ENCODE results near the gene RAPGEF2. TPM values are rescaled to one million over a fixed set of nuclear protein-coding genes. Genes with fewer than 3 reads are reported as not detected.
A peak's percentile ranks its signal among the peaks of the same experiment; 100 is the strongest.
"Not testable (repeated sequence)": the region's sequence is repeated elsewhere in the genome, so short reads cannot be mapped to it uniquely, and the experiment has no call there.

Gene RAPGEF2
- total RNA-seq, 2 donors from 2014 or later: 13.6 to 21.3 TPM

DNA sequence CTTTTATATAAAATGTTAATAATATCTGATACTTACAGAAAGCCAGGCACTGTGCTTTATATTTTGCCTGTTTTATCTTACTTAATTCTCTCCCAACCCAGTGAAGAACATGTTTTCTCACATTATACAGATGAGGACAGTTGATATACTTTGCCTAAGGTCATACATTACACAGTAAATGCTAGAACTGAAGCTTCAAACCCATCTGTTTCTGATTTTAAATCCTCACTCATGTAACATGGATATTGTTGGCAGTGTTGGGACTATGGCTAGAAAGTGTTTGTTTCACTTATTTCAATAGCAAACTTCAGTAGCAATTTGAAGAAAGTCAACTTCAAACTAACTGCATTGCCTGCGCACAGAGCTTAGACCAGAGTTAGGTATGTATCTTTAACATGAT, 57.4 kb downstream of the RAPGEF2 start:
- Mint-ChIP-seq H3K27me3 (ENCODE audit: low read depth) (no peaks in the 10 kb centered on the region), H3K4me3 (no peak overlapping the region), H3K27ac (no peak overlapping the region), H3K36me3 (ENCODE audit: insufficient read depth in 2 of 2) (no peaks in the 10 kb centered on the region), H3K9me3 (no peaks in the 10 kb centered on the region), H3K4me1 (ENCODE audit: low read depth) (no peaks in the 10 kb centered on the region)
- ATAC-seq (replicated peaks in 1 of 2): no peak
- no peak for DNase-seq

DNA sequence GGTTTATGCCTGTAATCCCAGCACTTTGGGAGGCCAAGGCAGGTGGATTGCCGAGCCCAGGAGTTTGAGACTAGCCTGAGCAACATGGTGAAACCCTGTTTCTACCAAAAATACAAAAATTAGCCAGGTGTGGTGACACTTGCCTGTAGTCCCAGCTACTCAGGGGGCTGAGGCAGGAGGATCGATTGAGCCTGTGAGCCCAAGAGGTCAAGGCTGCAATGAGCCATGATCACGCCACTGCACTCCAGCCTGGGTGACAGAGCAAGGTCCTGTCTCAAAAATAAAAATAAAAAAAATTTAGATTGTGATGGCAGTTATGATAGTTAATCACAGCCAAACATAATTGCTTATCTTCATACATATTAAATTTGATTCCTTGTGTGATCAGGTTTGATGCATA, 58.6 kb downstream of the RAPGEF2 start:
- H3K4me3 Mint-ChIP-seq, H3K9me3 Mint-ChIP-seq: not testable (repeated sequence)

DNA sequence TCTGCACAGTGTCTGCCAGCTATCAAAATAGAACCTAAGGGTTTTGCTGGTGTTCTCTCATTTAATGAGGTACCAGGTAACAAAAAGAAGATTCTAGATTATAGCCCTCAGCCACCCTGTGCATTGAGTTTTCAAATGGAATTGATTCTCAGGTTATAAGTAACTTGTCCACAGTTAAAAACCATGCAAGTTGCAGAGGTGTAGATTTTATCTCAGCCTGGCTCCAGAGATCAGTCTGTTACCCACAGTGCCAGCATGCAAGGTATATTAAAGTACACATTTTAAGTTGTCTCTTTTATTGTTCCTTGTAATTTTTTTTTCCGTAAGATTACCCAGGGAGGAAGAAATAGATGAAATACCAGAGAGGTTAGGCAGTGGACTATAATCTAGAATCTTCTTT, 59.7 kb downstream of the RAPGEF2 start:
- Mint-ChIP-seq H3K4me1 (ENCODE audit: low read depth) (peaks cover 21% of the 10 kb centered on the region), H3K36me3 (ENCODE audit: insufficient read depth in 2 of 2) (no peaks in the 10 kb centered on the region), H3K27ac (no peak overlapping the region), H3K4me3 (no peak overlapping the region), H3K9me3 (no peaks in the 10 kb centered on the region), H3K27me3 (ENCODE audit: low read depth) (no peaks in the 10 kb centered on the region)
- DNase-seq (no peak), ATAC-seq (replicated peaks in 1 of 2) (no peak)

More for the DNA sequence above, 58.6 kb downstream of the RAPGEF2 start:
- H3K27ac Mint-ChIP-seq; DNase-seq; H3K27me3 Mint-ChIP-seq (ENCODE audit: low read depth); ATAC-seq (replicated peaks in 1 of 2); H3K36me3 Mint-ChIP-seq (ENCODE audit: insufficient read depth in 2 of 2); H3K4me1 Mint-ChIP-seq (ENCODE audit: low read depth): not testable (repeated sequence)

DNA sequence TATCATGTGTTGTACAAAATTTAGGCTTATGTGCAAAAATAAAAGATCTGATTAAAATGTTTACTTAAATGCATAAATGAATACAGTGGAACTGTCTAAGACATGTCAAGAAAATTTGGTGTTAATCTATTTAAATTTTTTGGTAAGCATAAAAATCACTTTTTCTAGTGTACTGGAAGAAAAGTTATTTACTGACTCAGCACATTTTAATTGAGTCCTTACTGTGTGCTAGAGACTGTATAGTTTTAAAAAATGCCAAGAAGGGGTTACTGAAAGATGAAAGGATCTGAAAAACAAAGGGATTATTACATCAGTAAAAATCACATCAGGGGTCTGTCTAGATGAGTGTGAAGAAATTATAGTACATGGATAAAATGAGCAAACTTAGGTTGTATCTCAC, 60.6 kb downstream of the RAPGEF2 start:
- H3K9me3 Mint-ChIP-seq: no peaks in the 10 kb centered on the region
- H3K36me3 Mint-ChIP-seq (ENCODE audit: insufficient read depth in 2 of 2): no peaks in the 10 kb centered on the region
- DNase-seq: no peak
- H3K27ac Mint-ChIP-seq: no peak overlapping the region
- no peak for ATAC-seq (replicated peaks in 1 of 2)
- H3K4me3 Mint-ChIP-seq: no peak overlapping the region
- H3K4me1 Mint-ChIP-seq (ENCODE audit: low read depth): peaks cover 27% of the 10 kb centered on the region
- no peaks in the 10 kb centered on the region for H3K27me3 Mint-ChIP-seq (ENCODE audit: low read depth)

DNA sequence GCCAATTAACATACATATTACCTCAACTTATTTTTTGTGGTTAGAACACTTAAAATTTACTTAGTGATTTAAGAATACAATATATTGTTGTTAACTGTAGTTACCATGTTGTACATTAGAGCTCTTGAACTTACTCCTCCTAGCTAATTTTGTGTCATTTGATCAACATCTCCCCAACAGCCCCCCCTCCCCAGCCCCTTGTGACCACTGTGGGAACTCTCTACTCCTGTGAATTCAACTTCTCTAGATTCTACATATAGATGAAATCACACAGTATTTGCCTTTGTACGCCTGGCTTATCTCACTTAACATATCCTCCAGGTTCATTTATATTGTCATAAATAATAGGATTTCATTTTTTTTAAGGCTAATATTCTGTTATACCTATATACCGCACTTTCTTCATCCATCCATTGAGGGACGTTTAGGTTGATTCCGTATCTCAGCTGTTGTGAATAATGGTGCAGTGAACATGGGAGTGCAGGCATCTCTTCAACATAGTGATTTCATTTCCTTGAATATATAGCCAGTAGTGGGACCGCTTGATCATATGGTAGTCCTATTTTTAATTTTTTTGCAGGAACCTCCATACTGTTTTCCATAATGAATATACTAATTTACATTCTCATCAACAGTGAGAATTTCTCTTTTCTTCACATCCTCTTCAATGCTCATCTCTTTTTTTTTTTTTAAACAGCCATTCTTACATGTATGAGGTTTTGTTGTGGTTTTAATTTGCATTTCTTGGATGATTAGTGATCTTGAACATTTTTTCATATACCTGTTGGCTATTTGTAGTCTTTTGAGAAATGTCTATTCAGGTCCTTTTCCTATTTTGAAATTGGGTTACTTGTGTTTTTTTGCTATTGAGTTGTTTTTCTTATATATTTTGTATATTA, 66.8 kb downstream of the RAPGEF2 start:
- ATAC-seq (replicated peaks in 1 of 2) (no peak), DNase-seq (no peak)
- Mint-ChIP-seq H3K27me3 (ENCODE audit: low read depth) (no peaks in the 10 kb centered on the region), H3K4me1 (ENCODE audit: low read depth) (peaks cover 61% of the 10 kb centered on the region), H3K36me3 (ENCODE audit: insufficient read depth in 2 of 2) (no peaks in the 10 kb centered on the region), H3K9me3 (no peaks in the 10 kb centered on the region), H3K27ac (no peak overlapping the region), H3K4me3 (no peak overlapping the region)

GRCh38 chr4:159171287-159171686, 68.4 kb downstream of the RAPGEF2 start:
- Mint-ChIP-seq H3K27ac (no peak overlapping the region), H3K4me1 (ENCODE audit: low read depth) (peaks cover 70% of the 10 kb centered on the region), H3K4me3 (no peak overlapping the region), H3K36me3 (ENCODE audit: insufficient read depth in 2 of 2) (no peaks in the 10 kb centered on the region), H3K27me3 (ENCODE audit: low read depth) (no peaks in the 10 kb centered on the region), H3K9me3 (no peaks in the 10 kb centered on the region)
- ATAC-seq (replicated peaks in 1 of 2) (peak; percentile 64 to 87), DNase-seq (peak; percentile 14 to 16)

DNA sequence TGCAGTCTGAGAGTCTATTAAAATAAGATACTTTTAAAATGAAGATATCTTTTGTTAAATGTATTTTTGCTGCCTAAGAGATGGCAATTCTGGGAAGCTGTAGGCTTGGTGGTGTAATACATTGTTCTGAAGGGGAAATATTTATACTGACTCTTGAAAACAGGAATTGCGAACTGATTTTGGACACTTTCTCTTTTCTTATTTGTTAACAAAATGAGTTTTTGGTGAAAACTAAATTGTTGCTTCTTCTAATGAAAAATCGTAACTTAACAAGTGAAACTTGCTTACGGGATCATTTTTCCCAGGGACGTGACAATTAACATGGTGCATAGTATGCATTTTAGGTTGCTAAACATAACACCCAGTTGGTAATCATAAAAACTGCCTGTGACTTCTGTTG, 71.0 kb downstream of the RAPGEF2 start:
- Mint-ChIP-seq H3K27ac (no peak overlapping the region), H3K27me3 (ENCODE audit: low read depth) (no peaks in the 10 kb centered on the region), H3K36me3 (ENCODE audit: insufficient read depth in 2 of 2) (no peaks in the 10 kb centered on the region), H3K4me1 (ENCODE audit: low read depth) (peaks cover 65% of the 10 kb centered on the region), H3K4me3 (no peak overlapping the region), H3K9me3 (no peaks in the 10 kb centered on the region)
- ATAC-seq (replicated peaks in 1 of 2) (no peak), DNase-seq (no peak)

DNA sequence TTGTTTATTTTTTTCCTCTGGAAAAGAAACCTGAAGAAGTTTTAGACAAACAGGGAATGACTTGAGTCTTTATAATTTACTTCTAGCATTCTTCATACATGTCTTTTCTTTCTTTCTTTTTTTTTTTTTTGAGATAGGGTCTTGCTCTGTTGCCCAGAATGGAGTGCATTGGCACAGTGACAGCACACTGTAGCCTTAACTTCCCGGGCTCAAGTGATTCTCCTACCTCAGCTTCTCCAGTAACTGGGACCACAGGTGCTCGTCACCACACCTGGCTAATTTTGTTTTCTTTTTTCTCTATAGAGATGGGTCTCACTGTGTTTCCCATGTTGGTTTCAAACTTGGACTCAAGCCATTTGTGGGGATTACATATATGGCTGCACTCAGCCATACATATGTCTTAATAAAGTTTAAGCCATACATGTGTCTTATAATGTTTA, 71.8 kb downstream of the RAPGEF2 start:
- ATAC-seq (replicated peaks in 1 of 2) (no peak), DNase-seq (no peak)
- Mint-ChIP-seq H3K27ac (no peak overlapping the region), H3K4me3 (no peak overlapping the region), H3K4me1 (ENCODE audit: low read depth) (peaks cover 73% of the 10 kb centered on the region), H3K27me3 (ENCODE audit: low read depth) (no peaks in the 10 kb centered on the region), H3K9me3 (no peaks in the 10 kb centered on the region), H3K36me3 (ENCODE audit: insufficient read depth in 2 of 2) (no peaks in the 10 kb centered on the region)

- DNase-seq (peak; percentile 60 to 66), ATAC-seq (replicated peaks in 1 of 2) (peak; percentile 85 to 87)
- Mint-ChIP-seq H3K36me3 (ENCODE audit: insufficient read depth in 2 of 2) (no peaks in the 10 kb centered on the region), H3K4me3 (peak overlapping the region; percentile 32 to 70), H3K27me3 (ENCODE audit: low read depth) (no peaks in the 10 kb centered on the region), H3K27ac (no peak overlapping the region), H3K4me1 (ENCODE audit: low read depth) (peaks cover 80% of the 10 kb centered on the region), H3K9me3 (no peaks in the 10 kb centered on the region)
These were observed 72.5 kb downstream of the RAPGEF2 start for GRCh38 chr4:159175085-159175988.

GRCh38 chr4:159175989-159176375, 73.1 kb downstream of the RAPGEF2 start:
- ATAC-seq (replicated peaks in 1 of 2): no peak
- DNase-seq: no peak
- Mint-ChIP-seq H3K36me3 (ENCODE audit: insufficient read depth in 2 of 2) (no peaks in the 10 kb centered on the region), H3K27ac (no peak overlapping the region), H3K4me1 (ENCODE audit: low read depth) (peaks cover 75% of the 10 kb centered on the region), H3K9me3 (no peaks in the 10 kb centered on the region), H3K27me3 (ENCODE audit: low read depth) (no peaks in the 10 kb centered on the region), H3K4me3 (peak overlapping the region; percentile 32 to 70)

DNA sequence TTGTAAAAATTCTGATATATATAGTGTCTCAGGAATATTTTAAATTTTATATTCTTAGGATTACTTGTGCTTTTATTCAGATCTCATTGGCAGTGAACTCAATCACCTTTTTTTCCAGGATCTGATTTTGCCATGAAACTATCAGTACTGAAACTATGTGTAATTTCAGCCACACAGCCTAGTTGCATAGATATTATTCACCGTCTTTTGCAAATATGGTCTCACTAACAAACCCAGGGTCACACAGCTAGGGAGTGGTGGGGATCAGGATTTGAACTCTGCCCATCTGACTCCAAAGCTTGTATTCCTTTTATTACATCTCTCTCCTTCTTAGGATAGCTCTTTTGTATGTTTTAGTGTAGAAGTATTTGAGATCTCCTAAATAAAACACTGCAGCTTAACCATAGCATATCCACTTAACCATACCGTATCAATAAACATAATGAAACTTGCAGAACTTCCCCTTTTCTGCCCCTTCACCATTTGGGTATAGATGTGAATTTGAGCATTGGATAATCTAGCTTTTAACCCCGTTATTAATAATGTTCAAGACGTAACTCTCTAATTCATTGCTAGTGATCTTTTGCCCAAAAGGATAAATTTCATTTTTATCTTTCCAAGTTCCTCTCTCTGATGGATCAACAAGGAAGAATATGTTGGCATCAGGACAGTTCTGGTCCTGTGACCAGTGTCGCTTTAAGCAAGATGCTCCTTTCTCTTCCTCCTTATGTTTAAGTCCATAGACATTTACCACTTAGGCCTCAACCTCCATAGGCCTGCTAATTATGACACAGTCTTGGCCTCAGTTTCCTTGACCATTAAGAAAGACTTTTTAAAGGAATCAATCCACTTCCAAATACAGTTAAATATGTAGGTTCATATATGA, 74.6 kb downstream of the RAPGEF2 start:
- peaks cover 63% of the 10 kb centered on the region for H3K4me1 Mint-ChIP-seq (ENCODE audit: low read depth)
- no peaks in the 10 kb centered on the region for H3K9me3 Mint-ChIP-seq
- ATAC-seq (replicated peaks in 1 of 2): peak in 1 of 2 donors; percentile 56
- H3K4me3 Mint-ChIP-seq: peak overlapping the region in 1 of 2 donors; percentile 47
- no peaks in the 10 kb centered on the region for H3K27me3 Mint-ChIP-seq (ENCODE audit: low read depth)
- H3K36me3 Mint-ChIP-seq (ENCODE audit: insufficient read depth in 2 of 2): no peaks in the 10 kb centered on the region
- H3K27ac Mint-ChIP-seq: no peak overlapping the region
- no peak for DNase-seq

- Mint-ChIP-seq H3K4me1 (ENCODE audit: low read depth) (peaks cover 58% of the 10 kb centered on the region), H3K27me3 (ENCODE audit: low read depth) (no peaks in the 10 kb centered on the region), H3K4me3 (no peak overlapping the region), H3K9me3 (no peaks in the 10 kb centered on the region), H3K27ac (no peak overlapping the region), H3K36me3 (ENCODE audit: insufficient read depth in 2 of 2) (no peaks in the 10 kb centered on the region)
- ATAC-seq (replicated peaks in 1 of 2) (no peak), DNase-seq (no peak)
These were observed 75.3 kb downstream of the RAPGEF2 start for GRCh38 chr4:159178151-159178546.
